HG03045 (cell line): ENCODE results near the gene RIPK4.
A peak's percentile ranks its signal among the peaks of the same experiment; 100 is the strongest.

Experiments used
- ATAC-seq: cut with Tn5 transposase; IDR thresholded peaks from one replicate; pipeline ENCODE4 v1.9.1; 2021; ENCODE audit warnings: mild to moderate bottlenecking, moderate library complexity; ENCODE audit not compliant: unreplicated experiment

RIPK4 gene

DNA sequence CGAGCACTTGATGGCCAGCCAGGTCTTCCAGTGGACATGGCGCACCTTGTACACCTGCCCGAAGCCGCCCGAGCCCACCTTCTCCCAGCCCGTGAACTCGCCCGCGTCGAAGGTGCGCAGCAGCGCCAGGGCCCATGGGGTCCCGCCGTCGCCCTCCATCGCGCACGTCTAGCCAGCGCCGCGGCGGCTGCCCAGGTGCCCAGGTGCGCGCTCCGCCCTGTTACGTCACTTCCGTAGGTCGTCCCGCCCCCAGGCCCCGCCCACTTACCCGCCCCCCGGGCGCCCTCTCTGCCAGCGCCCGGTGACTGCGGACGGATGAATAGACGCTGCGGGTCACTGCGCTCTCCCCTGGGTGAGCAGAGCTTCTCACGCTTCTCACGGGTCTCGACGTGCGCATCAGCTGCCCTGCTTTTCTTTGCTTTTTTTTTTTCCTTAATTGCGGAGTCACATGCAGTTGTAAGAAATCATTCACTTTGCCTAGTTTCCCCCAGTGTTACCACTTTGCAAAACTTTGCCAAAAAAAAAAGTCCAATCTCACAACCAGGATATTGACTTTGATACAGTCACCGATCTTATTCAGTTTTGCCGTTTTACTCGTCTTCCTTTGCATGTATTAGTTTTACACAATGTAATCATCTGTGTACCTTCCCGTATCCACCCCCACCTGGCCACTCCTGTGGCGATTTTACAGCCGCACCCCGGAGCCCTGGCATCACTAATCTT is at the start of gene RIPK4:
Gene RIPK4, minus strand, starts transcription at position 170 of the 723 bp plus-strand sequence. Its CDS starts 11 bp downstream, at position 159.
- no peak for ATAC-seq

DNA sequence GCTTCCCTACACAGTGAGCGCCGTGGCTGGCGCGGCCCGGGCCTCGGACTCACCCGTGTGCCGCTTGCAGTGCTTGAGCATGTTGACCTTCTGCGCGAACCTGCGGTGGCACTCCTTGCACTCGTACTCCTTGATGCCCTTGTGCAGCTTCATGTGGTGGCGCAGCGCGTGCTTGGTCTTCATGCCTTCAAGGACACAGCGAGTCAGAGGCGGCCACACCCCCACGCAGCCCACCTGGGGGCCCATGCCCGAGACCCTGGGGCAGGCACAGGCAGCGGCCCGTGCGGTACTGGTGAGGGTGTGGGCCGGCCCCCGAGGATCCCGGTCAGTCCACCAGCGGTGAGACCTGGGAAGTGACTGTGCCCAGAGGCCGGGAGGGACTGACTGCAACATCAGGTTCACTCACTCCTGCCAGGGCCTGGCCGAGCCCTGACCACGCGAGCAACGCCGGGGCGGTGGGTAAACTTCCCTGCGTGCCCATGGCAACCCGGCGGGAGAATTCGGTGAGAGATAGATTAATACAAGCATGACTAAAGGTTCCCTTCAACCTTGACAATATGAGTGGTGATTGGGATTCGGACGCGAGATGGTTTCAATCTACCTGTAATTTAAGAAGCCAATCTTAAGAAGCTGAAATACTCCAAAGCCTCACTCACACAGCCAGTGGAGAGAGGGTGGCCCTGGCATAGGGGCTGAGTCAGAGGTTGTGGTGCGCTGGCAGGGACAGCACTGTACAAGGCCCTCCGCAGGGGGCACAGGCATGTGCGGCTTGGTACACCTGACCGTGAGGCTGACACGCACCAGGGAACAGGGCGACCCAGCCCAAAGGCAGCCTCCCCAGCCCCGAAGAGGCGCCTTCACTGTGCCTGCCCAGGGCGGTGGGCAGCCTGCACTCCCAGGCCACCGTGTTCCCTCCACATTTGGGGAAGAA is 49.1 kb upstream of the RIPK4 start:
- ATAC-seq = peak; percentile 13

DNA sequence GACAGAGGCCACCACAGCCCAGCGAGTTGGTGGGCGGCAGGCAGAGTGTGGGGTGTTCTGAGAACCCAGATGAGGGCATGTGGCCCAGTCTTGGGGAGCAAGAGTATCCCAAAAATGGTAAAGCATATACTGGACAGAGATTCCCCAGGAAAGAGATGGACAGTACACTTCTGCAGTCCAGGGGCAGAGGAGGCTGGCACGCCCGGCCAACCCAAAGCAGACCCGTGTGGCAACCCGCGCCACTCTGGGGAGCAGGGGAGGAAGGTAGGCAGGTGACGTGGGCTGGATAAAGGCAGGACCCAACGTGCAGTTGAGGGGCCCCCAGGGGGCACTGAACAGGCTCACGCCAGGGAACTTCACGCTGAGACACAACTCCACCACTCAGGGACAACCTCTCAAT is 46.4 kb upstream of the RIPK4 start:
- no peak for ATAC-seq

DNA sequence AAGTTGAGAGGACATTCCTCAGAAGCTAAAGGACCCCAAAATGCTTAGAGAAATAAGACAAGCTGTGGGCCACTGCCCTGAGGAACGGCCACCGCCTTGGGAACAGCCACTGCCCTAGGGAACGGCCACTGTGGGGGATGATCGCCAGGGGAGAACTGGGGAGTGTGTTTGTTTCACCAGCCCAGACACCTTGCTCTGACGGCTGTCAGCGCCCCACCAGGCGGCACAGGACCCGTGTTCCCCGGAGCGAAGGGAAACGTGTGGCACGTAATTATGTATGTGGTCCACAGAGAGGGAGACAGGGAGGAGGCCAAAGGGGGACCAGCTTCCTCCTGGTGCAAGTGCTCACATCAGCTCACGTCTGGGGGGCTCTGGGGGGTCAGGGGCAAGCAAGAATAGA is 45.8 kb upstream of the RIPK4 start:
- no peak for ATAC-seq

DNA sequence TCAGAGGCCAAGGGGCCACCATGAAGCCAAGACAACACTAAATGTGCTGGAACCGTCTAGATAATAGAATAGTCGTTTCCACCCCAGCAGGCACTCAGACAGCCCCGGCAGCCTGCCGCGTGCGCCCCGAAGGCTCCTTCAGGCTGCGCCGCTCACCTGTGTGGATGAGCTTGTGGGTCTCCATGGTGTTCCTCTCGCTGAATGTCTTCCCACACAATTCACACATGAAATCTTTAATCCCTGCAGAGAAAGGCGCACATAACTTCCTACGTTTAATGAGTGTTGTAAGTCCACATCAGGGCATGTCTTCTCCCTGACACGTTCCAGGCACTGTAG is 43.7 kb upstream of the RIPK4 start:
- ATAC-seq = no peak

DNA sequence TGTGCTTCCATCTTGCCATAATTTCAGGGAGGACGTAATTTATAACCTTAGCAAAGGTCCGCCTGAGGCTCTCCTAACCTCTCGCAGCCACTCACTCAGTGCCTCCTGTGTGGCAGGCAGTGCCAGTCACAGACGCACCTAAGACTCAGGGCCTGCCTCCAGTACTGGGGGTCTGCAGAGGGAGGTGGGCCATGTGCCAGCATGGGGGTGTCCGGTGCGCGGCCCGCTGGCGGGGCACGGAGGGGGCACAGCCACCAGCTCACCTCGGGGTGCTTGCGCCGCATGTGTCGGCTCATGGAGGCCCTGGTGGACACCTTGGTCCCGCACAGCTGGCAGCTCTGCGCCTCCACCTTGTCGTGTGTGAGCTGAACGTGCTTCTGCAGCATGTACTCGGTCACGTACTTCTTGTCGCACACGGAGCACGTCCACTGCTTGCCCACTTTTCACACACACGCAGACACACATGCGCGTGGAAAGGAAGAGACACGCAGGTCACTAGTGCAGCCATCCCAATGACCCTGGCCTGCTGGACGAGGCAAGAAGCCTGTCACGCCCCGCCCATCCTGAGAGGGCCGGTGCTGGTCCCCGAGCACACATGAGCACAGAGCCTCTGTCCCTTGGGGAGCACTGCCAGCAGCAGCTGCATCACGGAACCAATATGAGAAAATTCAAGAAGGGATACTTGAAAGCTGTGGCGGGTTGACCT is 43.2 kb upstream of the RIPK4 start:
- no peak for ATAC-seq

DNA sequence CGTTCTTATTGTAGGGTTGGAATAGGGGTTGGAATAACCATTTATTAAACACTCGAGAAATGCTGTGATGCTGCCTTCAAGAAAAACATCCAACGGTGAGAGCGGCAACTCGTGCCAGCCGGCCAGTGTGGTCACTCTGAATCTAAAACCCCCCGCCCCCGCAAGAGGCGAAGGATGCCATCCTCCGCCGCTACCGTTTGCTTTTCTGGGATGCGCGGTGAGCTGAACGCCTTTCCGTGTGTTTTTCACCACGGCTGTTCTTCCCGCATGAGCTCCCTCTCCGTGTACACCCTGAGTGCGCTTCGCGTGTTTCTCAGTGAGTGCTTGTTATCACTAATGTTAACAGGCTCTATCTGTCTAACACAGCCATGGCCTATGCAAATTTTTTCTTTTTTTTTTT is 42.0 kb upstream of the RIPK4 start:
- ATAC-seq = no peak

DNA sequence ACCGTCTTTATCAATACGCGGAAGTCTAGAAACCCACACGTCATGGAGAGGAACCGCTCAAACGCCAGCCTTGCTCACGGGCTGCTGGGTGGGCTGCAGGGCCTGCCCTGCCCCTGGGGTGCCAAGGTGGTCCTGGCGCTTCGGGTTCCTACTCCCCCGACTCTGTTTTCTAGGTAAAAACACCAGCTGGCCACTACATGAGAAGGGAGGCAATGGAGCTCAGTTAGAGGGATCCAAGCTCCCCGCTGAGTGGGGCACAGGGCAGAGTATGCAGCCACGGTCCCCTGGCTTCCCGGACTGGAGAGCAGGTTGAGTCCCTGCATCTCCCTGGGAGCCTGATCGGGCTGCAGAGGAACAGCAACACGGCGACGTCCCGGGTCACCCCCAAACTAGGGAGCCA is 41.2 kb upstream of the RIPK4 start:
- ATAC-seq = no peak

DNA sequence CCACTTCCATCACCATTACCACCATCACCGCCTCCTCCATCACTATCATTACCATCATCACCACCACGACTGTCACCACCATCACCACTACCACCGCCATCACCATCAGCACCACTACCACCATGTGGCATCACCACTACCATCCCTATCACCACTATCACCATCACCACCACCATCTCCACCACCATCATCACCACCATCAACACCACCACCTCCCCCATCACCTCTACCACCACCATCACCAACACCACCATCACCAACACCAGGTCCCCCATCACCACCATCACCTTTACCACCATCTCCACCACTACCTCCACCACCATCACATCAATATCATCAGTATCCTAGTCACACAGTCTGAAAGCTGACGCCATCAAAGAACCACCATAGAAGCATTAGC is 39.9 kb upstream of the RIPK4 start:
- ATAC-seq = no peak

DNA sequence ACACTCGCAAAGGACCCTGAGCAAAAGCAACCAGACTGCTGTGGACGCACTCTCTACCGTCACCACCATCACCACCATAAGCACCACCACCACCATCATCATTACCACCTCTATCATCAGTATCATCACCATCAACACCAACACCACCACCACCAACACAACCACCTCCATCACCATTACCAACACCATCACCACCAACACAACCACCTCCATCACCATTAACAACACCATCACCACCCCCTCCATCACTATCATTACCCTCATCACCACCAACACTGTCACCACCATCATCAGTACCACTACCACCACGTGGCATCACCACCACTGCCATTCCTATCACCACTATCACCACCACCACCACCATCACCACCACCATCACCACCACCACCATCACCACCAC is 38.8 kb upstream of the RIPK4 start:
- no peak for ATAC-seq

DNA sequence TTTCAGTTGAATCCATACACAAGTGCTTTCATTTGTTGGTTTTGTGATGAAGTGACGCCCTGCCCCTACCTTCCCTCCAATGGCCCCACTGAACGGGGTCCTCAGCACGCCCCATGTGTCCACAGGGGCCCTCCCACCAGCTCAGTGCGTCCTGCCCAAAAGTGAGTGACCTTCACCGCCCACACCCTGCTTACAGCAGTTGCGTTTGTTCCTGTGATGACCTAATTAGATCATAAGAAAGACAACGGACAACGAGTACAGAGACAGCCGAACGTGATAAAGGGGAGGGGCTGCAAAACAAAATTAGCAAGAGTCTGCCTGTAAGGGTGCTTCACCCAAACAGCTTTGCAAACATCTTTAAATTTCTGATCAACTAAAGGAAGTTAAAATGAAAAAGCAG is 38.2 kb upstream of the RIPK4 start:
- no peak for ATAC-seq

DNA sequence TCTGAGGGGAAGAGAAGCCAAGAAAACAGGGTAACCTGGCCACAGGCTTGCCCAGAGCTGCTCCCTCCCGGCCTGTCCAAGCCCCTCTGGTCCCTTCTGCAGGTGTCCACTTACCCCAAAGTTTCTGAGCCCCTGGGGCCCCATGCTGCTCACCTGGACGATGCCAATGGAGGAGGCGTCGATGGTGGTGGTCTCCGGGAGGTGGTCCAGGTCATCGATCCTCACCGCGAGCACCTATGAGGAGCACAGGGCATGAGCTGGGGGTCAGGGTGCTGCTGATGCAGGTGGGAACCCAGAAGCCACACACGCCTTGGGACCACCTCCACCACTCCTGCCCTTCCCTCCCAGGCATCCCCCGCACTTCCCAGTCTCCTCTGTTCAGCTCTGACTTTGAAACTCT is 37.5 kb upstream of the RIPK4 start:
- ATAC-seq = no peak

DNA sequence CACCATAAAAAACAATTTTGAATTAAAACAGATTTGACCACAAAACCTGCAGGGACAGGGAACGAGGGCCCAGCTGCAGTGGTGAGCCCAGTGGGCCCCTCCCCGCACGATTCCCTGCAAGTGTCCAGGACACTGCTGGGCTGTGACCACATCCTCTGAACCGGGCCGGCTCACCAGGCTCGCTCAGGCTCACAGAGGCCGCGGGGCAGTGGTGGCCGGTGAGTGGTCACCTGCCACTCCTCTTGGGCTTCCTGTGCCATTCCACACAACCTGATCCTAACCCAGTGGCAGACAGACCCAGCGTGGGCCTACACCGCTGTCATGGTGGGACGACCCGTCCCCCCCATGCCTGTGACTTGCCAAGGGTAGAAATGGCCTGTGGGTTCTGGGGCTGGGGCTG is 36.5 kb upstream of the RIPK4 start:
- no peak for ATAC-seq

DNA sequence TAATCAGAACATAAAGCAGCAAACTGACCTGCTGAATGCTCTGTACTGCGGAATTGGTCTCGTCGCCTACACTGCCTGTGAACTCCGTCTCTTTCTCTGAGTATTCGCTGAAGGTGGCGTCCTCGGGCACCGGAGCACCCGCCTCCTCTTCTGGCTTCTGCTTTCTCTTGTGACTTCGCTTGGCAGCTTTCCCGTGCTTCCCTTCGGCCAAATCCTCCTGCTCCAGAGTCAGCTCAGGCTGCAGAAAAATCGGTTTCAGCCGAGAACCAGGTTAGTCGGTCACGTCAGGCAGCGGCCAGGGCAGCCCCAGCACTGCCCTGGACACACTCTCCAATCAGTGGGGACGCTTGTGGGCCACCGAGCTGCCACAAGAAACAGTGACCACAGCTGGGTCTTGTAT is 35.8 kb upstream of the RIPK4 start:
- no peak for ATAC-seq

DNA sequence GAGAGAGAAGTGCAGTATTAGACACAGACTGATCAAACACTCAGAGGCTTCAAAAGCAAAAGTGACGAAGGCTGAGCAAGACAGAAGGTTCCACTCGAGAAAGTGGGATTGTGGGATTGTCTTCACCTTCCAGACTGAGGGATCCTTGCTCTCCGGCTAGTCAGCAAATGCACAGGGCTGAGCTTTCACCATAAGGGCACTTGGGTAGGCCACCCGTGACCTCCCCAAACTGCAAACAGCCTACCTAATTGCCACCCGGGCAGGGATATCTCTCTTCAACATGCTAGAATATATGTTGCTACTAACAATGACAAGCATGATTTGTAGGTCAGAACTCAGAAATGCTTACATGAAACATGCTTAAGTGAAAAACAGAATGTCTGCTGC is 35.3 kb upstream of the RIPK4 start:
- no peak for ATAC-seq

DNA sequence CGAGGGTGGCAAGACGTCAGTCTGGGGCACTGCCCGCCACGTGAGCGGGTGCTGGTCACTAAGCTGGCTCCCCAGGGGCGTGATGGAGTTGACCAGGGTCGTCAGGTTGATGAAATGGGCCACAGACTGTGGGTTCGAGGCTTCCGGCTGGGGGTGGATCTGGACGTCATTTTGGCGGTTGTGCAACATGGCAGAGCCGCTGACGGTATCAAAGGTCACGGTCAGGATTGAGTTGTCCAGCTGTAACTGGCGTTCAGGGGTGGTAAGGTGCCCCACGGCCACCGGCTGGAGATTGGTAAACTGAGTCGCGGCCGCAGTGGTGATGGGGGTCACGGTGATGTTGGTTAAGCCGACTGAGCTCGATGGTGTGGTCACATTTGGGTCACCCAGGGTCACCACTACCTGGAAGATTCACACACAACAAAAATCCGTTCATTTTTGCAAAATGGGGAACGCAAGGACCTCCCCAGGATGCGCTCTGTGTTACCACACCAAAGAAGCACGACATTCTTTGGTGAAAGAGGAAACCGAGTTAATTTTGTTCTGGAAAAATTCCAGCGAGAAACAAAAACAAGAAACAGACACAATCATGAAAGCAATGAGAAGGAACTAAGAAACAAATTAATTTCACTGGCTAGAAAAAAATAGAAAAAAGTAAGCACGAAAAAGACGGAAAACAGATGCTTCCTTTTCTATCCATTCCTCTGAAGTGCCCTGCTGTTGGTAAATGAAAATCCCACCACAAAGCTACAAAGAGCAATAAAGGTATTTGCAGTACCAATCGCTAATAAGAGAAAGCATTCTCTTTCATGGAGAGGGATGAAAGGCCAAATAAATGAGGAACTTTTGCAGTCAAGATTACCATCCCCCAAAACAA is 34.7 kb upstream of the RIPK4 start:
- ATAC-seq = no peak

DNA sequence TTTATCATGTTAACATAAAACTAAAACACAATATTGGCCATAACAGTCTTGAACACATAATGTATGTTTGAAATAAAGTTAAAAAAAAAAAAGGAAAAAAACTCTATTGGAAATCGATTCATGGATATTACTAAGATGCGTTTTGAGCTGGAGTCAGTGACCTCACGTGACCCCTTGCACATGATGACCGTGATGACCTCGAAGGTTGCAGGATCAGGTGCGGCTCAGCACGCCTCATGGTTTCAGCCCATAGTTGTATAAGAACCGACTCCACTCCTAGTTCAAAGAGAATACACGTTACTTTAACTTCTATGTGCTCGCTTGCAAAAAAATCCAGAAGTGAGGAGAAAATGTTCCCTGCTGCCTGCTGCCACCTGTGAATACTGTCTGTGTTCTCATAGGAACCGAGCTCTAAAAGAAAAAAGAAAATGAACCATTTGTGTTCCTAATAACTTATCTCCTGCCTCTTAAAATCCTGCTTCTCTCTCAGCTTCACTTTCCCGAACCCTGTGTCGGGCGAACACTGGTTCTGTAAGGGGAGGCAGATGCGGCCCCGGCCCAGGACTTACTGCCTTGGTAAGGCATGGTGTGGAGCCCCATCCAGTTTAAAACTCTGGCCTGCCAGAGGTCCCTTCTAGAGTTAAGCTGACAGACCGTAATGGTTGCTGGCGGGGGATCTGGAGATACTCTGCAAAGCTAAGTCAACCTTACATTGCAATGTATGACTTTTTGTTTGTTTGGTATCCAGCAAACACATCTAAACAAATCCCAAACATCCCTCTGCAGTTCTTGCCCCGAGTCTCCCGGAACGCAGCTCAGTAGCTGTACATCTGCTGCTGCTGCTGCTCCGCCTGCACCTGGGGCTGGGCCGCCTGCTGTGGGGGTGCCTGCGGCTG is 33.8 kb upstream of the RIPK4 start:
- ATAC-seq = no peak

DNA sequence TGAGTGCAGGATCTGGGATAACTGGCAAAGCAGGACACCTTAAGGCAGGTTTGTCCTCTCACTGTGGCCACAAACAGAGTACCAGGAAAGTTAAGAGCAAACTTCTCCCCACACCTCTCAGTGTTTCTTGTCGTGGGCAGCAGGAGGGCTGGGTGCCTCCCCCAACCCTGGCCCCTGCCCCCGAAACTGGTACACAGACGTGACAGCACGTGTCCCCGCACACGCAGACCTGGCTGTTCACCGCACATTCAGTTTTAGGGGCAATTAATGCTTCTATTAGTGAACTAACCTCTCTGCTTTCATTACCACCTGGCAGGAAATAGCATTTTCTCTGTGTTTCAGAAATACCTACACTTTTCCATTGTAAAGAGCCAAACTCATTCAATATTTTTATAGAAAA is 32.9 kb upstream of the RIPK4 start:
- ATAC-seq = no peak

DNA sequence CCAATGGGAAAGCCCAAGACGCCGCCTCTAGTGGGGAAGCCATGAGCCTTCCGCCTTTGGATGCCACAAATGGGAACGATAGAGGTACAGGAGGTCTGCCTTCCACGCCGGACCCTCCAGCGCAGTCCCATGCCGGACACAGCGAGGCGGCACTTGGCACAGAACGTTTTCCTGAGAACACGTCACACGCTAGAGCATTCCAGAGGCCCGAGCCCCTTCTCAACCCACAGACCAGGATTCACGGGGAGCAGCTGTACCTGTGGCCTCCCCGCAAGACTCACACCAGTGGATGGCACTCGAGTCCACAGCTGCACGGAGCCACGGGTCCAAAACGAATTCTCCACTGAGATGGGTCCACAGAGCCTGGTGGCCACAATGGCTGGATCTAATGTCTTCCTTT is 31.5 kb upstream of the RIPK4 start:
- ATAC-seq = no peak
